Gastrocnemius medialis (tissue), 4 donors: ENCODE data around the gene S100A14. TPM values are rescaled to one million over a fixed set of nuclear protein-coding genes. Genes with fewer than 3 reads are reported as not detected.

ENCODE experiments used
- ATAC-seq, 2 donors: fragments of 150-250 bp; one replicate each; pipeline ENCODE4 v1.9.1; 2016
- DNase-seq, 2 donors: peaks; one replicate each; pipeline ENCODE4 v3.0.0-alpha.2; 2019
- H3K27ac ChIP-seq, 4 donors: fragments of 200-600 bp; sonication (generic); 1 replicate in 1 of 4; 2 replicates in 3 of 4; pipeline ENCODE4 v1.5.1; 2016 to 2018; ENCODE audit warnings: mild to moderate bottlenecking in 2 of 4, moderate library complexity in 1 of 4
- H3K27me3 ChIP-seq, 3 donors: fragments of 200-600 bp; sonication (generic) in 2 of 3; 1 replicate in 1 of 3; 2 replicates in 2 of 3; pipeline versions ENCODE4 v1.5.1 to v1.6.0; 2016 to 2019; ENCODE audit warnings: mild to moderate bottlenecking in 1 of 3, moderate library complexity in 1 of 3
- H3K36me3 ChIP-seq, 2 donors: fragments of 200-600 bp; sonication (generic) in 1 of 2; one replicate each; pipeline ENCODE4 v1.5.1; 2017 to 2018
- H3K4me1 ChIP-seq, 2 donors: fragments of 200-600 bp; sonication (generic) in 1 of 2; one replicate each; pipeline ENCODE4 v1.5.1; 2016 to 2017; ENCODE audit warnings: mild to moderate bottlenecking in 2 of 2
- H3K4me3 ChIP-seq, 4 donors: fragments of 200-600 bp; sonication (generic) in 3 of 4; 1 replicate in 1 of 4; 2 replicates in 3 of 4; pipeline ENCODE4 v1.5.1; 2016 to 2019; ENCODE audit warnings: mild to moderate bottlenecking in 2 of 4
- H3K9me3 ChIP-seq, 3 donors: fragments of 200-600 bp; sonication (generic) in 2 of 3; 1 replicate in 1 of 3; 2 replicates in 2 of 3; pipeline ENCODE4 v1.5.1; 2016 to 2019
- CTCF ChIP-seq, 5 experiments: fragments of 450-650 bp in 3 of 5; fragments of 200-600 bp in 2 of 5; sonication (generic) in 2 of 5; IDR thresholded peaks in 4 of 5; conservative IDR thresholded peaks in 1 of 5; 1 replicate in 4 of 5; 2 replicates in 1 of 5; pipeline ENCODE4 v1.5.1; 2016 to 2019; ENCODE audit warnings: antibody characterized with exemption in 5 of 5, mild to moderate bottlenecking in 3 of 5, moderate library complexity in 3 of 5
- POLR2A ChIP-seq, 2 donors: fragments of 450-650 bp; IDR thresholded peaks; one replicate each; pipeline ENCODE4 v1.6.1; 2017; ENCODE audit warnings: antibody characterized with exemption in 2 of 2, mild to moderate bottlenecking in 2 of 2, moderate library complexity in 2 of 2
- in situ Hi-C, 4 donors: fragments of 200-750 bp; cut with MboI; loops; one replicate each; pipeline versions ENCODE4 v1.15.0 to v1.8.0; 2017; ENCODE audit warnings: low sequenced_read_pairs in 4 of 4
- intact Hi-C: fragments of 100-400 bp; cut with DNase I; formaldehyde crosslinking; loops from one replicate; pipeline ENCODE4 v1.15.1; 2023; ENCODE audit warnings: low total_unique reads
- total RNA-seq, 4 donors: library from RNA; depleted of rRNA; stranded (reverse); fragments of >200 nt; gene quantifications; one replicate each; pipeline versions ENCODE4 v1.1.0 to v1.2.3, GENCODE V29; 2016

Gene S100A14
- total RNA-seq, 4 donors from 2014 or later, result 1.8 TPM; not detected in 3

- intact Hi-C loops, result no loop called here
- ATAC-seq, result no peak
- H3K4me3 ChIP-seq, result no peak overlapping the region
Observed at GRCh38 chr1:153652805-153653500, 36.8 kb upstream of the S100A14 start.

GRCh38 chr1:153651771-153652170 is 35.6 kb upstream of the S100A14 start:
- intact Hi-C loops (no loop called here), in situ Hi-C loops (loop anchor here in 2 of 4 donors (25.0 kb wide), 1 partner anchor 336 kb away; the partner anchor contains the start of genes JTB (in 2 of the 2), RAB13 (in 2 of the 2) and RPS27 (in 2 of the 2))
- Histone ChIP-seq H3K4me3 (no peak overlapping the region), H3K27me3 (no peaks in the 10 kb centered on the region), H3K9me3 (no peaks in the 10 kb centered on the region), H3K27ac (no peak overlapping the region), H3K36me3 (no peaks in the 10 kb centered on the region), H3K4me1 (peaks cover 17 to 33% of the 10 kb centered on the region in 2 donors)
- TF ChIP-seq CTCF (IDR thresholded peaks at IDR 0.05 in 4 of 5, conservative IDR thresholded peaks at IDR 0.05 in 1 of 5) (no peak), POLR2A (IDR thresholded peaks at IDR 0.05) (no peak)
- no peak for ATAC-seq
- no peak for DNase-seq

More at GRCh38 chr1:153652805-153653500, 36.8 kb upstream of the S100A14 start:
- Histone ChIP-seq H3K9me3 (no peaks in the 10 kb centered on the region), H3K36me3 (no peaks in the 10 kb centered on the region), H3K27ac (peak overlapping the region in 3 of 4 donors; percentile 33 to 64 (median 57)), H3K27me3 (no peaks in the 10 kb centered on the region), H3K4me1 (peaks cover 19 to 27% of the 10 kb centered on the region in 2 donors)
- TF ChIP-seq POLR2A (IDR thresholded peaks at IDR 0.05) (no peak), CTCF (IDR thresholded peaks at IDR 0.05 in 4 of 5, conservative IDR thresholded peaks at IDR 0.05 in 1 of 5) (no peak)
- DNase-seq, result peak in 1 of 2 donors; percentile 19
- in situ Hi-C loops, result loop anchor here in 2 of 4 donors (25.0 kb wide), 1 partner anchor 334 kb away; the partner anchor contains the start of genes JTB (in 2 of the 2), RAB13 (in 2 of the 2) and RPS27 (in 2 of the 2)

GRCh38 chr1:153649863-153650235 is 33.7 kb upstream of the S100A14 start:
- in situ Hi-C loops, result loop anchor here in 2 of 4 donors (25.0 kb wide), 1 partner anchor 337 kb away; the partner anchor contains the start of genes JTB (in 2 of the 2), RAB13 (in 2 of the 2) and RPS27 (in 2 of the 2)
- H3K4me1 ChIP-seq, result peaks cover 21 to 40% of the 10 kb centered on the region in 2 donors
- DNase-seq, result peak; percentile 83 to 94

GRCh38 chr1:153649137-153649862 is 33.2 kb upstream of the S100A14 start:
- ATAC-seq, result peak; percentile 12 to 26

More at GRCh38 chr1:153649863-153650235, 33.7 kb upstream of the S100A14 start:
- Histone ChIP-seq H3K27ac (peak overlapping the region; percentile 76 to 100 (median 92)), H3K27me3 (no peaks in the 10 kb centered on the region), H3K4me3 (no peak overlapping the region), H3K36me3 (peaks cover 0 to 19% of the 10 kb centered on the region in 2 donors), H3K9me3 (no peaks in the 10 kb centered on the region)
- TF ChIP-seq CTCF (IDR thresholded peaks at IDR 0.05 in 4 of 5, conservative IDR thresholded peaks at IDR 0.05 in 1 of 5) (no peak), POLR2A (IDR thresholded peaks at IDR 0.05) (no peak)
- intact Hi-C loops, result no loop called here
- ATAC-seq, result peak; percentile 91 to 94

More at GRCh38 chr1:153649137-153649862, 33.2 kb upstream of the S100A14 start:
- H3K27me3 ChIP-seq, result no peaks in the 10 kb centered on the region
- peak overlapping the region; percentile 76 to 100 (median 92) for H3K27ac ChIP-seq
- intact Hi-C loops, result no loop called here
- in situ Hi-C loops, result no loop called here
- H3K4me1 ChIP-seq, result peaks cover 27 to 46% of the 10 kb centered on the region in 2 donors
- H3K9me3 ChIP-seq, result no peaks in the 10 kb centered on the region
- no peak overlapping the region for H3K4me3 ChIP-seq
- DNase-seq, result no peak
- TF ChIP-seq POLR2A (IDR thresholded peaks at IDR 0.05) (no peak), CTCF (IDR thresholded peaks at IDR 0.05 in 4 of 5, conservative IDR thresholded peaks at IDR 0.05 in 1 of 5) (no peak)
- H3K36me3 ChIP-seq, result peaks cover 0 to 21% of the 10 kb centered on the region in 2 donors
